Pancreas (tissue), 10 donors: Measurements from ENCODE around the gene PITPNC1. TPM values are rescaled to one million over a fixed set of nuclear protein-coding genes. Genes with fewer than 3 reads are reported as not detected.
A peak's percentile ranks its signal among the peaks of the same experiment; 100 is the strongest.

Source experiments
- ATAC-seq, 4 donors: fragments of 200-7000 bp; cut with Tn5 transposase; one replicate each; pipeline versions ENCODE4 v1.8.0 to v1.9.1; 2020; ENCODE audit warnings: mild to moderate bottlenecking in 4 of 4, moderate library complexity in 4 of 4
- DNase-seq, 6 donors: peaks; one replicate each; pipeline ENCODE4 v3.0.0-alpha.2; 2020
- FAIRE-seq: peaks from 2 replicates; lab custom pipeline; 2012; peaks lifted over from hg19 to GRCh38; lab: Jason Lieb, UNC
- H3K27ac ChIP-seq, 4 donors: fragments of 200-600 bp; sonication (generic); 1 replicate in 3 of 4; 2 replicates in 1 of 4; pipeline versions ENCODE4 v1.5.0 to v1.8.0; 2020
- H3K27me3 ChIP-seq, 4 donors: fragments of 200-600 bp; one replicate each; pipeline ENCODE4 v1.8.0; 2021
- H3K36me3 ChIP-seq, 3 donors: fragments of 200-600 bp; sonication (generic) in 1 of 3; one replicate each; pipeline versions ENCODE4 v1.5.0 to v1.8.0; 2020 to 2021
- H3K4me1 ChIP-seq, 3 donors: fragments of 200-600 bp; one replicate each; pipeline ENCODE4 v1.8.0; 2021
- H3K4me3 ChIP-seq, 4 donors: fragments of 200-600 bp; sonication (generic) in 2 of 4; one replicate each; pipeline versions ENCODE4 v1.5.0 to v1.8.0; 2020 to 2021
- H3K9me3 ChIP-seq, 4 donors: fragments of 200-600 bp; one replicate each; pipeline ENCODE4 v1.8.0; 2021
- WGBS, 2 donors: extraction: QIAGEN DNeasy Blood & Tissue Kit; methylation state at CpG; one replicate each; pipeline ENCODE4 v1.1.7; 2013; 5-methylcytosine and 5-hydroxymethylcytosine counted together
- intact Hi-C, 3 donors: fragments of 100-400 bp; cut with DNase I; formaldehyde crosslinking; loops; one replicate each; pipeline versions ENCODE4 v1.11.1 to v1.14.2; 2022
- polyA plus RNA-seq, 2 donors: library from polyadenylated mRNA; stranded (reverse); fragments of 200-250 nt; gene quantifications; one replicate each; pipeline ENCODE4 v1.2.3, GENCODE V29; 2013
- total RNA-seq, 6 donors: library from RNA; stranded (reverse); fragmentation: NEBNext Ultra II Directional in 4 of 6; extraction: Animal tissue kit (Norgen Biotek cat#: 25700) in 4 of 6; gene quantifications; one replicate each; pipeline versions ENCODE4 v1.2.1 to v1.2.4, GENCODE V29; 2021 to 2023
- TF ChIP-seq, protein P1 (sequence below), 4 donors: fragments of 200-600 bp; sonication (generic) in 3 of 4; IDR thresholded peaks; one replicate each; pipeline versions ENCODE4 v1.5.0 to v1.8.0; 2021; ENCODE audit warnings: antibody characterized with exemption in 4 of 4
- donor health status: healthy with polysubstance abuse.
- donor health status: DM: no; HTN: no; CAD: no; lungs with moderate emphysema.
- donor health status: DM: no; HTN: no; CAD: no.
- donor health status: control.
- donor health status: control.
- donor health status: Bipolar disorder and iron deficiency.
- donor health status: DM: yes; HTN: yes; CAD: no.
- donor health status: DM: no; HTN: no; CAD: no.
- donor health status: DM: no; HTN: no; CAD: no.
- donor health status: DM: yes; HTN: yes; CAD: no.

Gene PITPNC1
- total and polyA plus RNA-seq, 8 donors, result 9.5 to 28.8 (median 24.4) TPM

- DNase-seq (no peak), FAIRE-seq (no peak), ATAC-seq (no peak)
- H3K9me3 ChIP-seq, result no peaks in the 10 kb centered on the region
- intact Hi-C loops, result no loop called here
- WGBS, 2 donors, result 74 to 79% methylated on average over 4 of the region's 4 CpGs
- no peak overlapping the region for H3K27ac ChIP-seq
- H3K4me1 ChIP-seq, result peaks cover 19 to 30% (median 30%) of the 10 kb centered on the region in 3 donors
- no peaks in the 10 kb centered on the region for H3K36me3 ChIP-seq
- no peaks in the 10 kb centered on the region for H3K27me3 ChIP-seq
- H3K4me3 ChIP-seq, result no peak overlapping the region
- TF ChIP-seq, protein P1, sequence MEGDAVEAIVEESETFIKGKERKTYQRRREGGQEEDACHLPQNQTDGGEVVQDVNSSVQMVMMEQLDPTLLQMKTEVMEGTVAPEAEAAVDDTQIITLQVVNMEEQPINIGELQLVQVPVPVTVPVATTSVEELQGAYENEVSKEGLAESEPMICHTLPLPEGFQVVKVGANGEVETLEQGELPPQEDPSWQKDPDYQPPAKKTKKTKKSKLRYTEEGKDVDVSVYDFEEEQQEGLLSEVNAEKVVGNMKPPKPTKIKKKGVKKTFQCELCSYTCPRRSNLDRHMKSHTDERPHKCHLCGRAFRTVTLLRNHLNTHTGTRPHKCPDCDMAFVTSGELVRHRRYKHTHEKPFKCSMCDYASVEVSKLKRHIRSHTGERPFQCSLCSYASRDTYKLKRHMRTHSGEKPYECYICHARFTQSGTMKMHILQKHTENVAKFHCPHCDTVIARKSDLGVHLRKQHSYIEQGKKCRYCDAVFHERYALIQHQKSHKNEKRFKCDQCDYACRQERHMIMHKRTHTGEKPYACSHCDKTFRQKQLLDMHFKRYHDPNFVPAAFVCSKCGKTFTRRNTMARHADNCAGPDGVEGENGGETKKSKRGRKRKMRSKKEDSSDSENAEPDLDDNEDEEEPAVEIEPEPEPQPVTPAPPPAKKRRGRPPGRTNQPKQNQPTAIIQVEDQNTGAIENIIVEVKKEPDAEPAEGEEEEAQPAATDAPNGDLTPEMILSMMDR (IDR thresholded peaks at IDR 0.05), result no peak
These were observed 225.4 kb downstream of the PITPNC1 start for GRCh38 chr17:67602444-67602843.

DNA sequence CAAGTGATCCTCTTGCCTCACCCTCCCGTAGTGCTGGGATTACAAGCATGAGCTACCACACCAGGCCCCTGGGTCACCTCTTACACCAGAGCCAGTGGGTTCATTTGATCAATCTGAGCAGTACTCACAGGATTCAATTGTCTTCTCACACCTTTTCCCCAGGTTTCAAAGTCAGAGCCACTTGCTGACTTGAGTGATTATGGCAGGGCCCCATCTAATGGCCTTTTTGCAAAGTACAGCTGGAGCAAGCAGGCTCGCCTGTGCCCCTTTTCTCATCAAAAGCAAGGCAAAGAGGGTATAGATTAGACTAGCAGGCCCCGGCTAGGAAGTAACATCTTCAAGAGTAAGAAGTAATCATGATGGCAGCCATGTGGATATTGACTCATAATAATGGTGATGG lies 225.9 kb downstream of the PITPNC1 start:
- ATAC-seq, result peak in 3 of 4 donors; percentile 56 to 61 (median 59)
- no peak overlapping the region for H3K4me3 ChIP-seq
- H3K36me3 ChIP-seq, result no peaks in the 10 kb centered on the region
- intact Hi-C loops, result no loop called here
- TF ChIP-seq, protein P1 (IDR thresholded peaks at IDR 0.05), result peak in 3 of 4 donors; percentile 22 to 30 (median 27)
- no peak for FAIRE-seq
- no peaks in the 10 kb centered on the region for H3K9me3 ChIP-seq
- H3K27ac ChIP-seq, result no peak overlapping the region
- H3K27me3 ChIP-seq, result no peaks in the 10 kb centered on the region
- WGBS, 2 donors, result 66 to 71% methylated on average over 3 of the region's 3 CpGs
- DNase-seq, result peak in 1 of 6 donors; percentile 37
- H3K4me1 ChIP-seq, result peaks cover 19 to 30% (median 30%) of the 10 kb centered on the region in 3 donors

DNA sequence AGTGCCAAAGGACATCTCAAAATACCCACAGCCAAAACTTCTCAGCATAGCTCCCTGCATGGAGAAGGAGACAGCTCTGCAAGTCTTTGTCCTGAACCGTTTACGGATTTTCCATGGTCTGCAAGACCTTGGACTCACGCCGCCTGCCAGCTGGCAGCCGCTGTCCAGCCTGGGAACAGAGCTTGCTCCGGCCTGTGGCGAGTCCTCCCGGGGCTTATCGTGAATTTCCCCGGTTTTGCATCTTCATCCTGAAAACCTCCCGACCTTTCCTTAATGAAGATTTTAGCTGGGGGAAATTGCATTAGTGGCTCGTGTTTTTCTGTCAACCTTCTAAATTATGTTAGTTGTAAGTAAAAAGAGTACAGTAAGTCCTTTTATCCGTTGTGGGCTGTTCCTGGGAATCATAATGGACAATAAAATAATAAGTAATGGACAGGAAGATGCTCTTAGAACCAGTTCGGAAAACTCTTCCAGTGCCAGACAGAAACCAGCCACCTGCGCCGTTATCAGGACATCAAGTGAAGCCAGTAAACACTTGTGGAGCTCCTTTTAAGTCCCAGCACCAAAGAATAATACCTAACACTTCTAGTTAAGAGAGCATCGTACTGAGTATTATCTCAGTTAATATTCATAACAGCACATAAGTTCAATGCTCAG lies 228.3 kb downstream of the PITPNC1 start:
- no peaks in the 10 kb centered on the region for H3K27me3 ChIP-seq
- intact Hi-C loops, result no loop called here
- TF ChIP-seq, protein P1 (IDR thresholded peaks at IDR 0.05), result no peak
- WGBS, 2 donors, result 22 to 23% methylated on average over 17 of the region's 17 CpGs
- DNase-seq, result peak; percentile 50 to 85 (median 72)
- H3K36me3 ChIP-seq, result no peaks in the 10 kb centered on the region
- H3K4me1 ChIP-seq, result peaks cover 19 to 30% (median 30%) of the 10 kb centered on the region in 3 donors
- H3K27ac ChIP-seq, result peak overlapping the region in 1 of 4 donors; percentile 63
- H3K4me3 ChIP-seq, result no peak overlapping the region
- no peak for FAIRE-seq
- peak; percentile 62 to 77 (median 73) for ATAC-seq
- no peaks in the 10 kb centered on the region for H3K9me3 ChIP-seq

DNA sequence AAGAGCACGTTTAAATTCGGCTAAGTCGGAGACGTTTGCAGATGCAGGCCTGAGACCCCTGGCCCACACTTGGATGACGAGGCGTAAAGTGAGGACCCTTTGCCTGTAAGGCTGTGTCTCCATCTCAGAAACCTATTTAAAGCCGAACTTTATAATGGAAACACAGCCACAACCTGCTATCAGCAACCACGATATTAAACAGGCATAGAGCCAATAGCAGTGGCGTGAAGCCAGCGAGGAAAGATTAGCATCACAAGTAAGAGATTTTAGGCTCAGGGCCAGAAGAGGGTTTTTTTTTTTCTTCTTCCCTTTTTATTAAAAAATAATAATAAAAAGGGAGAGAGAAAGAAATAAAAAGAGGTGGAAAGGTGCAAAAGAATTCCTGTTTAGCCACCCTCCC lies 229.4 kb downstream of the PITPNC1 start:
- Histone ChIP-seq H3K9me3 (no peaks in the 10 kb centered on the region), H3K4me3 (no peak overlapping the region), H3K27ac (peak overlapping the region in 3 of 4 donors; percentile 48 to 63 (median 50)), H3K36me3 (no peaks in the 10 kb centered on the region), H3K4me1 (peaks cover 19 to 30% (median 30%) of the 10 kb centered on the region in 3 donors), H3K27me3 (no peaks in the 10 kb centered on the region)
- TF ChIP-seq, protein P1 (IDR thresholded peaks at IDR 0.05), result no peak
- intact Hi-C loops, result no loop called here
- WGBS, 2 donors, result 9% methylated on average over 10 of the region's 10 CpGs
- no peak for FAIRE-seq
- ATAC-seq, result peak; percentile 25 to 59 (median 42)
- DNase-seq, result peak in 4 of 6 donors; percentile 51 to 76 (median 65)
